Measurements from ENCODE around the gene KIFC3. TPM values are rescaled to one million over a fixed set of nuclear protein-coding genes. Genes with fewer than 3 reads are reported as not detected.

Gene KIFC3
- total and polyA plus RNA-seq, 2 of the 8 experiments (the other 6 are each of a cell fraction or from before 2014, with no cell fraction given), result 2.1 to 7.1 TPM

GRCh38 chr16:57763285-57764005 is 38.8 kb downstream of the KIFC3 start:
- ChIA-PET POLR2A (ENCODE audit: partially characterized antibody) (interaction anchor here (1.0 kb wide), 1 partner anchor 28 kb away, joined by 8 read pairs; the partner anchor contains the start of gene KATNB1), CTCF (ENCODE audit: partially characterized antibody) (interaction anchor here (0.6 to 2.0 kb wide), 3 partner anchors 12 to 143 kb away, joined by 3 to 6 read pairs (median 4); no protein-coding TSS in a partner anchor)
- no peak for DNase-seq (ENCODE audit: low read depth in 1 of 2, low spot score in 2 of 2)
- H4K91ac ChIP-seq (replicated peaks; ENCODE audit: insufficient read length, low read length), result no peak overlapping the region
- H3K36me3 ChIP-seq (ENCODE audit: control insufficient read depth in 2 of 4, insufficient read depth in 4 of 4, low read length in 3 of 4), result no peaks in the 10 kb centered on the region
- H4K20me1 ChIP-seq (replicated peaks in 1 of 2; ENCODE audit: control insufficient read depth in 1 of 2, insufficient read depth in 2 of 2, low read length in 2 of 2), result no peaks in the 10 kb centered on the region
- no peak overlapping the region; the same call in 1 of the 2 replicates for H3K27ac ChIP-seq (ENCODE audit: low read depth, low read length)
- H3K23me2 ChIP-seq (ENCODE audit: low read depth, low read length), result no peaks in the 10 kb centered on the region
- H4K5ac ChIP-seq (ENCODE audit: insufficient read length, low read depth, low read length), result no peak overlapping the region
- no peak overlapping the region for H2BK120ac ChIP-seq (replicated peaks; ENCODE audit: low read depth, low read length)
- H3K4me3 ChIP-seq (ENCODE audit: extremely low read depth in 1 of 4, insufficient read depth in 2 of 4, low read depth in 3 of 4, low read length in 4 of 4), result no peak overlapping the region
- no peak overlapping the region for H3K9ac ChIP-seq (replicated peaks in 1 of 4; ENCODE audit: extremely low read depth in 1 of 4, low read depth in 3 of 4, low read length in 3 of 4)
- no peak overlapping the region for H2BK20ac ChIP-seq (ENCODE audit: low read length)
- no peaks in the 10 kb centered on the region for H3K79me2 ChIP-seq (ENCODE audit: control insufficient read depth in 1 of 2, insufficient read depth in 2 of 2, low read length in 2 of 2)
- H2BK15ac ChIP-seq (ENCODE audit: low read length), result peak overlapping the region; percentile 46; the same call in 1 of the 2 replicates
- H2BK12ac ChIP-seq (ENCODE audit: low read depth, low read length), result 0 out of 2 replicates have a peak overlapping the region, but pooled peaks have one; percentile 17
- no peak overlapping the region; the same call in 1 of the 2 replicates for H4K8ac ChIP-seq (ENCODE audit: extremely low read depth, insufficient read depth, low read length)
- no peak overlapping the region for H2AK5ac ChIP-seq (ENCODE audit: low read depth, low read length)
- no peak overlapping the region for H3K14ac ChIP-seq (ENCODE audit: insufficient read length)
- H3K27me3 ChIP-seq (replicated peaks in 1 of 4; ENCODE audit: control insufficient read depth in 3 of 4, extremely low read depth in 1 of 4, insufficient read depth in 3 of 4, low read length in 3 of 4), result no peaks in the 10 kb centered on the region; a peak in 1 of 7 replicates
- H3K4ac ChIP-seq (replicated peaks; ENCODE audit: insufficient read length, low read depth, low read length), result no peak overlapping the region
- FAIRE-seq, result no peak
- no peak overlapping the region for H3K18ac ChIP-seq (ENCODE audit: extremely low read depth, low read length)
- H3K4me2 ChIP-seq (ENCODE audit: insufficient read depth in 1 of 2, low read depth in 2 of 2, low read length in 2 of 2), result no peak overlapping the region
- no peaks in the 10 kb centered on the region for H3K9me3 ChIP-seq (ENCODE audit: insufficient read depth in 2 of 2, low read depth in 1 of 2, low read length in 1 of 2)
- no peaks in the 10 kb centered on the region for H3K79me1 ChIP-seq (ENCODE audit: low read depth, low read length)
- no peak overlapping the region for H2AFZ ChIP-seq (ENCODE audit: low read length)
- 86% methylated on average over 14 of the region's 14 CpGs; no CpG with 5 or more reads in 1 of the 2 experiments for WGBS, 2 experiments (ENCODE audit: extremely low coverage in 1 of 2, insufficient coverage in 1 of 2, insufficient read length in 1 of 2, insufficient replicate concordance in 2 of 2, low coverage in 1 of 2, low lambda C conversion rate in 2 of 2, missing lambda C conversion rate in 1 of 2)
- no peak overlapping the region for H3K56ac ChIP-seq (replicated peaks; ENCODE audit: insufficient read length, low read depth, low read length)
- no peak overlapping the region for H3K23ac ChIP-seq (ENCODE audit: insufficient read length)
- H2BK5ac ChIP-seq (ENCODE audit: low read depth, low read length), result peak overlapping the region; percentile 66
- peaks cover 0 to 15% (median 3%) of the 10 kb centered on the region in 4 experiments; a peak in 4 of 7 replicates for H3K4me1 ChIP-seq (replicated peaks in 1 of 4; ENCODE audit: control insufficient read depth in 3 of 4, insufficient read depth in 4 of 4, low read length in 3 of 4)
- TF ChIP-seq POU5F1 (IDR thresholded peaks at IDR 0.05; ENCODE audit: low read depth, low read length) (no peak), CHD2 (IDR thresholded peaks at IDR 0.05; ENCODE audit: low read length) (no peak), EZH2 (IDR thresholded peaks at IDR 0.05; ENCODE audit: low read depth, low read length, severe bottlenecking) (no peak), CBX8 (IDR thresholded peaks at IDR 0.05; ENCODE audit: borderline replicate concordance, low read depth, low read length) (no peak), CREB1 (IDR thresholded peaks at IDR 0.05) (no peak), USF2 (IDR thresholded peaks at IDR 0.05; ENCODE audit: low read length) (no peak), BCL11A (IDR thresholded peaks at IDR 0.05; ENCODE audit: low read depth in 2 of 2, low read length in 2 of 2) (no peak), KDM5A (IDR thresholded peaks at IDR 0.05; ENCODE audit: low read length) (no peak), EGR1 (IDR thresholded peaks at IDR 0.05; ENCODE audit: borderline replicate concordance, low read depth, low read length) (no peak), CTBP2 (IDR thresholded peaks at IDR 0.05; ENCODE audit: borderline replicate concordance, insufficient read depth, insufficient read length, low read length) (no peak), KDM4A (IDR thresholded peaks at IDR 0.05; ENCODE audit: low read depth, low read length, severe bottlenecking) (no peak), POLR2A (IDR thresholded peaks at IDR 0.05; ENCODE audit: control extremely low read depth in 1 of 2, low read depth in 2 of 2, low read length in 2 of 2) (no peak)
